B cell (primary cell): Measurements from ENCODE around the gene PRM2. TPM values are rescaled to one million over a fixed set of nuclear protein-coding genes. Genes with fewer than 3 reads are reported as not detected.

Experiments used
- ATAC-seq: fragments of 200-7000 bp; cut with Tn5 transposase; one replicate; pipeline ENCODE4 v1.10.0; 2021; ENCODE audit warnings: low read depth, mild to moderate bottlenecking, moderate number of reproducible peaks, moderate library complexity
- CTCF ChIA-PET: fragments of 350-600 bp; sonication (Branson Sonifier 250); formaldehyde crosslinking; loops from one replicate; lab custom pipeline; 2021; ENCODE audit warnings: antibody characterized with exemption, inconsistent platforms; lab: Charles Lee
- POLR2A ChIA-PET: fragments of 350-600 bp; sonication (Branson Sonifier 250); formaldehyde crosslinking; loops from one replicate; lab custom pipeline; 2021; ENCODE audit warnings: antibody characterized with exemption; lab: Charles Lee
- DNase-seq: peaks from one replicate; pipeline ENCODE4 v3.0.0; 2013
- H2AFZ ChIP-seq: 2 replicates; pipeline ENCODE4 v1.6.1; 2012; ENCODE audit warnings: mild to moderate bottlenecking, low read depth, low read length; ENCODE audit not compliant: insufficient read depth, poor library complexity, severe bottlenecking
- H3K27ac ChIP-seq, 2 donors: 1 replicate in 1 of 2; 2 replicates in 1 of 2; pipeline ENCODE4 v1.5.1; 2012 to 2013; ENCODE audit warnings: low read length in 2 of 2, mild to moderate bottlenecking in 2 of 2, moderate library complexity in 1 of 2
- H3K27me3 ChIP-seq, 4 experiments: fragments of 200-600 bp in 1 of 4; sonication (generic) in 1 of 4; replicated peaks in 1 of 4; 1 replicate in 2 of 4; 2 replicates in 2 of 4; pipeline versions ENCODE4 v1.6.1 to v1.7.0; 2013 to 2016; ENCODE audit warnings: low read length in 3 of 4, mild to moderate bottlenecking in 2 of 4, mixed read lengths in 1 of 4, moderate library complexity in 1 of 4; ENCODE audit not compliant: insufficient read depth in 4 of 4, control insufficient read depth in 3 of 4; ENCODE audit errors: control extremely low read depth in 1 of 4
- H3K36me3 ChIP-seq, 2 experiments: replicated peaks in 1 of 2; 1 replicate in 1 of 2; 2 replicates in 1 of 2; pipeline versions ENCODE4 v1.6.1 to v1.7.1; 2013; ENCODE audit warnings: low read length in 1 of 2; ENCODE audit not compliant: insufficient read depth in 2 of 2, control insufficient read depth in 1 of 2; ENCODE audit errors: control extremely low read depth in 1 of 2, extremely low read depth in 1 of 2
- H3K4me1 ChIP-seq, 2 donors: fragments of 200-600 bp in 1 of 2; sonication (generic) in 1 of 2; 1 replicate in 1 of 2; 2 replicates in 1 of 2; pipeline versions ENCODE4 v1.5.1 to v1.6.1; 2013 to 2017; ENCODE audit warnings: low read length in 2 of 2; ENCODE audit not compliant: control insufficient read depth in 2 of 2, insufficient read depth in 2 of 2
- H3K4me2 ChIP-seq: replicated peaks from 2 replicates; pipeline ENCODE3; 2012; ENCODE audit warnings: mild to moderate bottlenecking, low read depth, low read length; ENCODE audit not compliant: poor library complexity, severe bottlenecking
- H3K4me3 ChIP-seq, 5 experiments: fragments of 200-600 bp in 1 of 5; sonication (generic) in 1 of 5; 1 replicate in 3 of 5; 2 replicates in 2 of 5; pipeline versions ENCODE4 v1.5.1 to v1.7.0; 2011 to 2016; ENCODE audit warnings: low read length in 4 of 5, mild to moderate bottlenecking in 4 of 5, low read depth in 2 of 5, control low read depth in 1 of 5, moderate library complexity in 1 of 5; ENCODE audit not compliant: insufficient read depth in 1 of 5; ENCODE audit errors: control extremely low read depth in 1 of 5, extremely low read depth in 1 of 5
- H3K79me2 ChIP-seq: fragments of 200-600 bp; sonication (generic); one replicate; pipeline ENCODE4 v1.6.0; 2016; ENCODE audit warnings: low read length; ENCODE audit not compliant: control insufficient read depth, insufficient read depth
- H3K9ac ChIP-seq: fragments of 200-600 bp; sonication (generic); 2 replicates; pipeline ENCODE4 v1.6.1; 2017; ENCODE audit warnings: mild to moderate bottlenecking, low read length, moderate library complexity
- H3K9me3 ChIP-seq, 3 donors: one replicate each; pipeline versions ENCODE4 v1.6.1 to v1.7.1; 2013; ENCODE audit warnings: low read length in 2 of 3; ENCODE audit not compliant: control insufficient read depth in 2 of 3, insufficient read depth in 1 of 3; ENCODE audit errors: control extremely low read depth in 1 of 3
- H4K20me1 ChIP-seq: 2 replicates; pipeline ENCODE4 v1.6.0; 2012; ENCODE audit warnings: mild to moderate bottlenecking, low read length; ENCODE audit not compliant: insufficient read depth, control insufficient read depth, poor library complexity, severe bottlenecking
- H3K27ac Mint-ChIP-seq: one replicate; pipeline ENCODE4 v1.8.0; 2021; ENCODE audit warnings: mixed read lengths
- H3K27me3 Mint-ChIP-seq: one replicate; pipeline ENCODE4 v1.8.0; 2021; ENCODE audit warnings: mixed read lengths
- H3K4me1 Mint-ChIP-seq: one replicate; pipeline ENCODE4 v1.8.0; 2021; ENCODE audit warnings: mixed read lengths
- H3K4me3 Mint-ChIP-seq: one replicate; pipeline ENCODE4 v1.8.0; 2021; ENCODE audit warnings: mixed read lengths
- H3K9me3 Mint-ChIP-seq: one replicate; pipeline ENCODE4 v1.8.0; 2022; ENCODE audit warnings: mixed read lengths; ENCODE audit not compliant: insufficient read depth
- EZH2 ChIP-seq: IDR thresholded peaks from 2 replicates; pipeline ENCODE4 v1.6.1; 2012; ENCODE audit warnings: borderline replicate concordance, low read depth, mild to moderate bottlenecking, moderate library complexity, low read length; ENCODE audit not compliant: insufficient read depth, poor library complexity, severe bottlenecking
- WGBS: methylation state at CpG from one replicate; pipeline ENCODE4 v1.1.5; 2013; ENCODE audit warnings: missing lambda C conversion rate; ENCODE audit not compliant: insufficient coverage; 5-methylcytosine and 5-hydroxymethylcytosine counted together
- intact Hi-C: fragments of 100-400 bp; cut with micrococcal nuclease; formaldehyde crosslinking; loops from one replicate; pipeline ENCODE4 v1.10.0; 2022
- polyA plus RNA-seq: library from polyadenylated mRNA; depleted of rRNA; stranded (reverse); fragments of >200 nt; gene quantifications from 2 replicates; pipeline ENCODE4 v1.2.3, GENCODE V29; 2012
- total RNA-seq, 2 donors: library from RNA; stranded (reverse); fragments of 120-200 nt in 1 of 2; gene quantifications; 1 replicate in 1 of 2; 2 replicates in 1 of 2; pipeline versions ENCODE4 v1.2.3 to v1.2.4, GENCODE V29; 2013 to 2022
- TF ChIP-seq, protein P1 (sequence below): fragments of 200-600 bp; IDR thresholded peaks from one replicate; pipeline ENCODE4 v1.8.0; 2022; ENCODE audit warnings: antibody characterized with exemption, mild to moderate bottlenecking

PRM2 gene
- total and polyA plus RNA-seq, 2 donors (not counting 1 experiment from before 2014, with no cell fraction given), result not detected

DNA sequence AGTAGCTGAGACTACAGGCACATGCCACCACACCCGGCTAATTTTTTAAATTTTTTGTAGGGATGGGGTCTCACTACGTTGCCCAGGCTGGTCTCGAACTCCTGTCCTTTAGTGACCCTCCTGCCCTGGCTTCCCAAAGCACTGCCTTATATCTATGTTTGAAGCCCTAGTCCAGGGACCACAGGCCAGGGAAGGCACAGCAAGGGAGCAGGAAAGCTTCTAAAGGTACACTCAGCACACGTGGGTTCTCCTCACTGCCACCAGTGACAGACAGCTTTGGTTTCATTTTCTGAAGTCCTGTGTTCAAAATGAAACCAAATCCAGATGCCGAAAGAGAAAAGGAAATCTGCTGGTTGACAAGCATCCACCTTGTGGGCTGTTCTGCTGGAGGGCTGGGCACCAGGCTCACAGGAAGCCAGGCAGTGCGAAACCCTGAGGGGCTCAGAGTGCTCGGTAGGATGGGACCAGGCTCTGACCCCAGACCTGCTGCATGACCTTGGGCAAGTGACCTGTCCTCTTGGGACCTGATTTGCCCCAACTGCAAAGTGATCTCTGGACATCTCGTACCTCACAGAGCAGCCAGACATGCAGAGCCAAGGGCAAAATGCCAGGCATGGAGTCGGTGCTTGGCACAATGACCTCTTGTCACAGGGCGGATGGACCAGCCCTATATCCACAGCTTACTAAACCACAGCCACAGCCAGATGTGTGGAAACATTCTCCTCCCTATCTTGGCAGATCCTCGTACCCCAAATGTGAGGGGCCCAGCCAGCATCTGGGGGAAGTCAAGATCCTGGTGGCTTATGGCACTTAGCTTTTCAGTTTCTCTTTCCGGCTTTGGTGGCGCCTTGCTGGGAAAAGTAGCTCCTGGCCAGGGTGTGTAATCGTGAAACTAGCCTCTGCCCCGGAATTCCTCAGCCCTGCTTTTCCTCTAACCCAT is 17.5 kb downstream of the PRM2 start:
- H3K27me3 Mint-ChIP-seq, result no peaks in the 10 kb centered on the region
- peak overlapping the region; percentile 64 for H3K4me3 Mint-ChIP-seq

More for the DNA sequence above, 17.5 kb downstream of the PRM2 start:
- ChIA-PET POLR2A (interaction anchor here (0.6 to 5.8 kb wide), 7 partner anchors 36 to 170 kb away, joined by 3 to 89 read pairs (median 5); no protein-coding TSS in a partner anchor), CTCF (interaction anchor here (0.7 to 10.3 kb wide), 14 partner anchors 10 to 296 kb away, joined by 3 to 223 read pairs (median 6); partner anchors contain the start of gene TNP2)
- DNase-seq (peak; percentile 80), ATAC-seq (no peak)
- no peak overlapping the region for H3K27ac ChIP-seq
- H3K9ac ChIP-seq, result no peak overlapping the region
- intact Hi-C loops, result loop anchor here (5.0 to 10.0 kb wide), 4 partner anchors 182 to 656 kb away; partner anchors contain the start of genes GSPT1 and NUBP1
- H3K27ac Mint-ChIP-seq, result peak overlapping the region; percentile 50
- peak overlapping the region; percentile 61 for H2AFZ ChIP-seq
- H3K79me2 ChIP-seq, result peaks cover 15% of the 10 kb centered on the region
- no peaks in the 10 kb centered on the region for H3K9me3 Mint-ChIP-seq
- TF ChIP-seq, protein P1, sequence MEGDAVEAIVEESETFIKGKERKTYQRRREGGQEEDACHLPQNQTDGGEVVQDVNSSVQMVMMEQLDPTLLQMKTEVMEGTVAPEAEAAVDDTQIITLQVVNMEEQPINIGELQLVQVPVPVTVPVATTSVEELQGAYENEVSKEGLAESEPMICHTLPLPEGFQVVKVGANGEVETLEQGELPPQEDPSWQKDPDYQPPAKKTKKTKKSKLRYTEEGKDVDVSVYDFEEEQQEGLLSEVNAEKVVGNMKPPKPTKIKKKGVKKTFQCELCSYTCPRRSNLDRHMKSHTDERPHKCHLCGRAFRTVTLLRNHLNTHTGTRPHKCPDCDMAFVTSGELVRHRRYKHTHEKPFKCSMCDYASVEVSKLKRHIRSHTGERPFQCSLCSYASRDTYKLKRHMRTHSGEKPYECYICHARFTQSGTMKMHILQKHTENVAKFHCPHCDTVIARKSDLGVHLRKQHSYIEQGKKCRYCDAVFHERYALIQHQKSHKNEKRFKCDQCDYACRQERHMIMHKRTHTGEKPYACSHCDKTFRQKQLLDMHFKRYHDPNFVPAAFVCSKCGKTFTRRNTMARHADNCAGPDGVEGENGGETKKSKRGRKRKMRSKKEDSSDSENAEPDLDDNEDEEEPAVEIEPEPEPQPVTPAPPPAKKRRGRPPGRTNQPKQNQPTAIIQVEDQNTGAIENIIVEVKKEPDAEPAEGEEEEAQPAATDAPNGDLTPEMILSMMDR, result no peak
- no peak for TF ChIP-seq EZH2
- H3K4me1 ChIP-seq, result peaks cover 38 to 46% of the 10 kb centered on the region in 2 donors
- H3K4me2 ChIP-seq, result peak overlapping the region; percentile 71
- WGBS, result 27% methylated on average over 13 of the region's 15 CpGs
- no peaks in the 10 kb centered on the region for H3K27me3 ChIP-seq
- peak overlapping the region in 4 of 5 experiments; percentile 1 to 35 (median 24) for H3K4me3 ChIP-seq
- H4K20me1 ChIP-seq, result peaks cover 18% of the 10 kb centered on the region
- no peaks in the 10 kb centered on the region for H3K9me3 ChIP-seq
- peaks cover 38% of the 10 kb centered on the region for H3K4me1 Mint-ChIP-seq
- H3K36me3 ChIP-seq, result peaks cover 0 to 2% of the 10 kb centered on the region in 2 experiments
